Uterus (tissue), 2 donors: ENCODE measurements around the gene ARHGAP27.

Experiments used
- CTCF ChIP-seq, 4 experiments: fragments of 200-600 bp in 2 of 4; fragments of 450-650 bp in 2 of 4; sonication (generic) in 2 of 4; IDR thresholded peaks; one replicate each; pipeline ENCODE4 v1.5.1; 2016 to 2019; ENCODE audit warnings: antibody characterized with exemption in 4 of 4, mild to moderate bottlenecking in 2 of 4, moderate library complexity in 1 of 4
- POLR2A ChIP-seq, 2 donors: fragments of 450-650 bp; IDR thresholded peaks; one replicate each; pipeline ENCODE4 v1.6.1; 2016; ENCODE audit warnings: antibody characterized with exemption in 2 of 2, mild to moderate bottlenecking in 1 of 2, moderate library complexity in 1 of 2

DNA sequence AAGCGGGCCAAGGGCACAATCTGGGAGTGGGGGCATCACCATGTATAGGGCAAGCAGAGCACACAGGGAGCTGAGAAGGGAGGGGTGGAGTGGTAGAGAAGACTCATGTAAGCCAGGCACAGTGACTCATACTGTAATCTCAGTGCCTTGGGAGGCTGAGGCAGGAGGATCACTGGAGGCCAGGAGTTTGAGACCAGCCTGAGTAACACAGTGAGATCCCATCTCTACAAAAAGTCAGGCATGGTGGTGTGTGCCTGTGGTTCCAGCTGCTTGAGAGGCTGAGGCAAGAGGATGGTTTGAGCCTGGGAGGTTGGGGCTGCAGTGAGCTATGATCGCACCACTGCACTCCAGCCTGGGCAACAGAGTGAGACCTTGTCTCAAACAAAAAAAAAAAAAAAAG, 40.8 kb downstream of the ARHGAP27 start:
- TF ChIP-seq CTCF (IDR thresholded peaks at IDR 0.05) (no peak), POLR2A (IDR thresholded peaks at IDR 0.05) (no peak)
